ENCODE measurements around the gene ITGB1.

DNA sequence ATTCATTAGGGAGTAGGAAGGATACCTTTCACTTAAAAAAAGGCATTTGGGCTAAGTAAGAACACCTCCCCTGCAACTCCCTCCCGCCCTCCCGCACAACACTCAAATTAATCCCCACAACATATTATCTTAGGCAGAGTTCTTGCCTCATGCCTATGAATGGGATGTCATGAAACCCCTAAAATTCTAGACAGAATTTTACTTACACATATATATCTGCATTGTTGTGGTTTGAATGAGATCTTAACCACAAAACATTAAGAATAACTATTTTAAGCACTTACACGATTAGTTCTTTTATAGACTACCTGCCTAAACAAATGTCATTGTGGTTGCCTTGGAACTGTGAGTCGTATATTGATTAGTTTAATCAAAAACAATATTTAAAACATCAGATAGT lies 4.5 kb upstream of the ITGB1 start:
- TF ChIP-seq EZH2 (IDR thresholded peaks at IDR 0.05; ENCODE audit: insufficient read depth, poor library complexity, severe bottlenecking) (no peak), EZH2phosphoT487 (IDR thresholded peaks at IDR 0.05; ENCODE audit: insufficient read depth, low read depth) (no peak)
